CD4-positive, alpha-beta T cell treated with Interleukin-4 for 1 hour (primary cell): ENCODE measurements around the gene COPG2.
"Not testable (repeated sequence)": the region's sequence is repeated elsewhere in the genome, so short reads cannot be mapped to it uniquely, and the experiment has no call there.

Source experiments
- DNase-seq, 2 donors: peaks; one replicate each; pipeline ENCODE4 v3.0.0-alpha.2; 2020 to 2022

The COPG2 gene

GRCh38 chr7:130559184-130559583, 109.4 kb downstream of the COPG2 start:
- DNase-seq = no peak

GRCh38 chr7:130554481-130554880, 114.1 kb downstream of the COPG2 start:
- DNase-seq = no peak

GRCh38 chr7:130553398-130554029, 115.0 kb downstream of the COPG2 start:
- no peak for DNase-seq

GRCh38 chr7:130544356-130544755, 124.2 kb downstream of the COPG2 start:
- DNase-seq = no peak

DNA sequence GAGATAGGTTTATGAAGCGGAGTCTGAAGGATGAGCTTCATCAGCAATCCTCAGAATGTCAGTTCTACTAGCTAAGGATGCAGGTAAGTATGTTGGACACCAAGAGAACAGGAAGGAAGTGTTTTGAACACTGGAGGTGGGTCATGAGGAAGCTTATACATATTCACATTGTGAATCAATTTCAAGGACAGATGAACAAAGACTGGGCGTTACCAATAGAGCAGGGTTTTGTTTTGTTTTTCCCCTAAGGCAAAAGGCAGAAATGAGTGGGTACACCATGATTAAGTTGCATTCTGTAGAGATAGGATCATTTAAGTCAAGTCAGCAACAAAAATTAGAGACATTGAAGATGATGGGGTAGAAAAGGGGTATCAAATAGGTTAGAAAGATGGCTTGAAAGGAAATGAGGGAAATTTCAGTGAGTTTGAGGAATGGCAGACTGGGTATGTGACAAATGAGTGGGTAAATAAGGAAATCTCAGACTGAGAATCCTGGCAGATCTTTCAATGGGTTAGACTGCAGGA, 125.0 kb downstream of the COPG2 start:
- no peak for DNase-seq

GRCh38 chr7:130542297-130542696, 126.3 kb downstream of the COPG2 start:
- not testable (repeated sequence) for DNase-seq

DNA sequence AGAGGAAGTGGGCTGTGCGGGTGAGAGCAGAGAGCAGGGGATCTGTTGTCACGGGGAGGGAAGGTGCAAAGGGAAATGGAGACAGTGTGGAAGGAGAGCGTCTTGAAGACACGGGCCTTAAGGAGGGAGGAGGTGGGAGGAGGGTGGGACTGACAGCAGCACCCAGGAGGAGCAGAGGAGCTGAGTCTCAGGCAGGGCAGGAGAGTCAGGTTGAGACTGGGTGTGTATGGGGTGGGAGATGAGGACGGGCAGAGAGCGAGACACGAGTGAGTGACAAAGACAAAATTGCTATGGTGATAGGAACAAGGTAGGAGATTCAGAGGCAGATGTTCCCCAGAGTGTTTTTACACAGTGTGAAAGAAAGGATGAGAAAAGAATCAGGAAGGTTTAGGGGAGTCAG, 127.3 kb downstream of the COPG2 start:
- not testable (repeated sequence) for DNase-seq

DNA sequence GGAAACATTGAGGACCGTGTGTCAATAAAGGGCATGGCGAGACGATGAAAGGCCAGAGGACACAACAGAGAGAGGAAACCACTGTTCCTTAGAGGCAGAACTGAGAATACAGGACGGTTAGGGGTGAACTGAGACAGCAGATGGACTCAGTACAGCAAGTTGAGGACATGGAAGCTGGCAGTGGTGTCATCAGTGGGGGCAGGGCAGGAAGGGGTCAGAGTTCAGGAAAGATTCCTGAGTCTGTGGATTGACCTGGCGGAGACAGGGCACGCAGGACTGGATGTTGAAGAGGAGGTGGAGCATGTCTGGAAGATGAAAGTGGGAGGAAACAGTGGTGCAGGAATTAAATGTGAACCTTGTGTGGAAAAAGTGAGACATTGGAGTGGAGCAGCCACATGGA, 130.7 kb downstream of the COPG2 start:
- DNase-seq = not testable (repeated sequence)

GRCh38 chr7:130529417-130529816, 139.1 kb downstream of the COPG2 start:
- no peak for DNase-seq

DNA sequence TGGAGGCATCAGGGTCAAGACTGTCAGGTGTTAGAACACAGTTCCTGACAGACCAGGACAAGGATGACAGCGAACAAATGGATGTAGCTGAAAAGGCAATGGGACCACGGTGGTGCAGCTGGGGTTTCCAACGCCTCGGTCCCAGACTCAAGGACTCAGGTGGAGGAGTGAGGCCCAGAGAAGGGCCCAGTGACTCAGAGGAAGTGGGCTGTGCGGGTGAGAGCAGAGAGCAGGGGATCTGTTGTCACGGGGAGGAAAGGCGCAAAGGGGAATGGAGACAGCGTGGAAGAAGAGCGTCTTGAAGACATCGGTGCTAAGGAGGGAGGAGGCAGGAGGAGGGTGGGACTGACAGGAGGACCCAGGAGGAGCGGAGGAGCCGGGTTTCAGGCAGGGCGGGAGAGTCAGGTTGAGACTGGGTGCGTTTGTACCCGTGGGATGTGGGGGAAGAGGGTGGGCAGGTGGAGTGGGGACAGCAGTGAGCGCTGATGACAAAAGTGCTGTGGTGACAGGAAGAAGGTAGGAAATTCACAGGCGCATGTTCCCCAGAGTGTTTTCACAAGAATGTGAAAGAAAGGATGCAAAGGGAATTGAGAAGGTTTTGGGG, 140.7 kb downstream of the COPG2 start:
- DNase-seq = not testable (repeated sequence)

DNA sequence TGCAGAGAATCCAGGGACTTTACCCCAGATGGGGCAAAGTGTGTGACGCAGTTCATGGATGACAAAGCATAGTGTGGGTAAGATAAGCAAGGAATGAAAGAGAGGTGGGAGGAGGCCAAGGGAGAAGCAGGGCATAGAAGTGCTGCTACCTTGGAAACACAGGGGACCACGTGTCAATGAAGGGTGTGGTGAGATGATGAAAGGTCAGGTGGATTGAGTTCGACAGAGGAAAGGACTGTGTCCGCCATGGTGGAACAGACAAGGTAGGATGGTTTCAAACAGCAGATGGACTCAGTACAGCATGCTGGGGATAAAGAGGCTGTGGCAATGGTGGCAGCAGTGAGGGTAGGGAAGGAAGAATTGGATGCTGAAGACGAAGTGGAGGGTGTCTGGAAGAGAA, 143.9 kb downstream of the COPG2 start:
- DNase-seq = no peak

- DNase-seq = not testable (repeated sequence)
Measured at GRCh38 chr7:130523519-130524125, 144.9 kb downstream of the COPG2 start.

DNA sequence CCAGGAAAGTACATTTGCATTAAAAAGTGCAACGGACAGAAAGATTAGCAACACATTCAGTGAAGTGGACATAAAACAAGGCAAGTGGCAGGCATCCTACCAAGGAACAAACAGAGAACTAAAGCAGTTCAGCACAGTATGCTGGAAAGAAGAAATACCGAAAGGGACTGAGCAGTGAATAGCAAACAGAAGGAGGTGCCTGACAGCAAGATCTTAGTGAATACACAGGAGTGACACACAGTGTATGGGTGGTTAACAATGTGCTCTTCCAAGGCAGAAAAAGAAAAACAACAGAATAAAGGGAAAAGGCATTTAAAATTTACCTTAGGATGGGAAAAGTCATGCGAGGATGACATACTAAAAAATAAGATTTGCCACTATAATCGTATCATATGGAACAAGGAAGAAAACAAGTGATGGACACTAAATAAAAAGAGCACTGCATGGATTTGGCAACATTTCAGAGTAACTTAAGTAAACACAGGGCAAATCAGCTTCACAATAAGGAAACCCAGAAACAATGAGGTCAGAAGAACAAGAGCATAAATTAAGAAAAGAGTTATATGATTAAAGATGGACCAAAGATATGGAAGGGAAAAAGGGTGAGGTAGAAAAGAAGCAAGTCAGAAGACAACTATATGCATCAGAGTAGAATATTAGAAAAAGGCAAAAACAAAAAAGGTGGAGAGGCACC, 147.1 kb downstream of the COPG2 start:
- DNase-seq = no peak

DNA sequence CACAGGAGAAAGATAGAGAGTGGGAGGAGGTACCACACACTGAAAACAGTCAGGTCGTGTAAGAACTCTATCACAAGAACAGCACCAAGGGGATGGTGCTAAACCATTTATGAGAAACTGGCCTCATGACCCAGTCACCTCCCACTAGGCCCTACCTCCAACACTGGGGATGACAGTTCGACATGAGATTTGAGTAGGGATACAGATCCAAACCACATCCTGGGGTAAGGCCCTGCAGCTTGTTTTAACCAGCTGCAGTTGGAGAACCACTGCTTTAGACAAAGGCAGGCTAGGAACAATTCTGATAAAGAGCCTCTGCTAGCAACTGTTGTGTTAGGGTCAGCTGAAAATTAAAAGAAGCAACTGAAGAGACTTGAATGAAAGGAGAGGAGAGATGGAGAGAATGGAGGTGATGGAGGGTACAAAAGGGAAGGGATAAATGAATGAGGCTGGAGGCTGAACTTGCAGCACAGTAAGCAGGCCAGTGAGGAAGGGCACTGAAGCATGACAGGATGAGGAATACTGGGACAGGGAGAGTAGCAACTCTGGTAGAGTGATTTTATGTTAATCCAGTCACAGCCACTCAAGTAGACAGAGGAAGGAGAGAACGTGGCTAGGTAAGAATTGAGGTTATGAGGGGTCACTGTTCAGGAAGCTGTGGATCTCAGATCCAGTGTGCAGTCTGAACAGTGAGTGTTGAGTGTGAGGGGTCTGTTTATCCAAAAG, 153.1 kb downstream of the COPG2 start:
- no peak for DNase-seq

DNA sequence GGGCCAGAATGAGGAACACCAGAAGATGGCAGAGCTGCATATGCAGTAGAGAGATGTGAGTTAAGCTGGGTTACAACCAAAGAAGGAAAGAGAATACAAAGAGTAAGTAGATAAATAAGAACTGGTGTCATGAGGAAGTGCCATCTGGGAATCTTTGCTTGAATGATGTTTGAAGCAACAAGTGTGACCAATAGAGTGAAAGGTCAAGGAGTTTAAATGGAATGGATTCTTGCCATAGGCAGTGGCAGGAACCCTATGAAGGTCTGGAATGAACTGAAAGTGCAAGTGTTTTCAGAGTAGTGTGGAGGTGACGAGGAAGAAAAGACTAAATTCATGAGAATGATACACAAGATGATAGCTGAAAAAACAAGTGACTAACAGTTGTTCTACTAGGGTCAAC, 155.1 kb downstream of the COPG2 start:
- no peak for DNase-seq

DNA sequence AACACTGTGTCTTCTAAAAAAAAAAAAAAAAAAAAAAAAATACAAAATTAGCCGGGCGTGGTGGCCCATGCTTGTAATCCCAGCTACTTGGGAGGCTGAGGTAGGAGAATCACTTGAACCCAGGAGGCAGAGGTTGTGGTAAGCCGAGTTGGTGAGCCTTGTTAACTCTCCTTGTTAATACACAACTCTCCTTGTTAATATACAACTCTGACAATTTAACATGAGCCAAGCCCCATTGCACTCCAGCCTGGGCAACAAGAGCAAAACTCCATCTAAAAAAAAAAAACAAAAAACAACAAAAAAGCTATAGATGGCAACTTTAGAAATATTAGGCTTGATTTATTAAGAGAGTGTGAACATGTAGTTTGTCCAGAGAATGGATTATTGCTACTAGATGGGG, 156.5 kb downstream of the COPG2 start:
- not testable (repeated sequence) for DNase-seq

- DNase-seq = no peak
Measured at GRCh38 chr7:130506358-130506757, 162.2 kb downstream of the COPG2 start.

GRCh38 chr7:130505753-130506152, 162.8 kb downstream of the COPG2 start:
- DNase-seq = no peak

- DNase-seq = no peak
Measured at GRCh38 chr7:130500910-130501309, 167.6 kb downstream of the COPG2 start.

GRCh38 chr7:130500463-130500862, 168.1 kb downstream of the COPG2 start:
- DNase-seq = no peak

- no peak for DNase-seq
Measured at GRCh38 chr7:130494431-130494858, 174.1 kb downstream of the COPG2 start.

DNA sequence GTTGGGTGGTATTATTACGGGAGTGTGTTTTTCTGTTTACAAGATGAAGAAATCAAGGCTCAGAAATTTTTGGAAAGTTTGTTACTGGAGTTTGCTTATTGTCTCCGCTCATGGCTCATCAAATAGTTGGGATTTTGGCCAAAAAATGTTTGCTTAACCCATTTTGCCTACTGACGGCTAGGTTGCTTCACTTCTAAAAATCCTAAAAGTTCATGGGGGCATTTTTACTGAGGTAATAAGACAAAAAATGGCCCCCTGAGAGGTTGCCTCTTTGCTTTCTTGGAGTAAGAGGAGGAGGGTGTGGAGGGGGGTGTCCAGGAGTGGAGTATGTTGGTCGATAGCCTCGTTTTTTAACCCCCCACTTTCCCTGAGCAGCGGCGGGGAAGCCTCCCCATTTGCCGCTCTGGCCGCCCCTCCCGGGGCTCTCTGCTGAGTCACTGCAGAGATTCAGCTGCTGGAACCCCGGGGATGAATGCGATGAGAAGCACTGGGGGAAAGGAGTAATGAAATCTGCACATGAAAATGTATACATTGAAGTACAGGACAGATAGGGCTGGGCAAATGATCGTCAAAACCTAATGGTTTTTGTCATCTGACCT, 175.2 kb downstream of the COPG2 start:
- no peak for DNase-seq
